Prostate gland (tissue), 2 donors: Measurements from ENCODE around the gene CSMD2.

ENCODE experiments used
- CTCF ChIP-seq, 4 experiments: fragments of 200-600 bp in 2 of 4; fragments of 450-650 bp in 2 of 4; sonication (generic) in 2 of 4; IDR thresholded peaks; 1 replicate in 3 of 4; 2 replicates in 1 of 4; pipeline ENCODE4 v1.5.1; 2016 to 2019; ENCODE audit warnings: antibody characterized with exemption in 4 of 4, mild to moderate bottlenecking in 2 of 4, moderate library complexity in 2 of 4
- POLR2A ChIP-seq: fragments of 450-650 bp; IDR thresholded peaks from one replicate; pipeline ENCODE4 v1.6.1; 2016; ENCODE audit warnings: antibody characterized with exemption, mild to moderate bottlenecking

GRCh38 chr1:33721301-33721815 lies 443.7 kb downstream of the CSMD2 start:
- TF ChIP-seq CTCF (IDR thresholded peaks at IDR 0.05) (no peak), POLR2A (no peak)
